Peyer's patch (tissue), 4 donors: ENCODE data around the gene SLC25A26. TPM values are rescaled to one million over a fixed set of nuclear protein-coding genes. Genes with fewer than 3 reads are reported as not detected.

ENCODE experiments used
- DNase-seq, 3 donors: peaks; one replicate each; pipeline ENCODE4 v3.0.0-alpha.2; 2017 to 2019
- H3K27ac ChIP-seq, 4 donors: fragments of 200-600 bp; sonication (generic); one replicate each; pipeline ENCODE4 v1.5.1; 2016 to 2019
- H3K27me3 ChIP-seq, 2 donors: fragments of 200-600 bp; sonication (generic); one replicate each; pipeline ENCODE4 v1.5.1; 2019
- H3K36me3 ChIP-seq, 3 donors: fragments of 200-600 bp; sonication (generic); one replicate each; pipeline ENCODE4 v1.5.1; 2016 to 2019
- H3K4me1 ChIP-seq, 4 donors: fragments of 200-600 bp; sonication (generic); one replicate each; pipeline ENCODE4 v1.5.1; 2016 to 2019
- H3K4me3 ChIP-seq, 4 donors: fragments of 200-600 bp; sonication (generic); 1 replicate in 3 of 4; 2 replicates in 1 of 4; pipeline ENCODE4 v1.5.1; 2016 to 2019; ENCODE audit warnings: mild to moderate bottlenecking in 1 of 4
- H3K9me3 ChIP-seq, 4 donors: fragments of 200-600 bp; sonication (generic); one replicate each; pipeline ENCODE4 v1.5.1; 2016 to 2019; ENCODE audit warnings: mild to moderate bottlenecking in 1 of 4
- POLR2A ChIP-seq, 2 donors: fragments of 450-650 bp; IDR thresholded peaks; one replicate each; pipeline ENCODE4 v1.5.1; 2017; ENCODE audit warnings: antibody characterized with exemption in 2 of 2, mild to moderate bottlenecking in 2 of 2, moderate library complexity in 2 of 2
- total RNA-seq, 4 donors: library from RNA; depleted of rRNA; stranded (reverse); fragments of >200 nt; gene quantifications; one replicate each; pipeline ENCODE4 v1.1.0, GENCODE V29; 2016
- TF ChIP-seq, protein P1 (sequence below), 6 experiments: fragments of 450-650 bp in 4 of 6; fragments of 200-600 bp in 2 of 6; sonication (generic) in 1 of 6; IDR thresholded peaks; one replicate each; pipeline ENCODE4 v1.5.1; 2017 to 2019; ENCODE audit warnings: antibody characterized with exemption in 6 of 6, mild to moderate bottlenecking in 3 of 6, moderate library complexity in 1 of 6

Gene SLC25A26
- total RNA-seq, 4 donors from 2014 or later = 11.9 to 28.9 (median 17.7) TPM

DNA sequence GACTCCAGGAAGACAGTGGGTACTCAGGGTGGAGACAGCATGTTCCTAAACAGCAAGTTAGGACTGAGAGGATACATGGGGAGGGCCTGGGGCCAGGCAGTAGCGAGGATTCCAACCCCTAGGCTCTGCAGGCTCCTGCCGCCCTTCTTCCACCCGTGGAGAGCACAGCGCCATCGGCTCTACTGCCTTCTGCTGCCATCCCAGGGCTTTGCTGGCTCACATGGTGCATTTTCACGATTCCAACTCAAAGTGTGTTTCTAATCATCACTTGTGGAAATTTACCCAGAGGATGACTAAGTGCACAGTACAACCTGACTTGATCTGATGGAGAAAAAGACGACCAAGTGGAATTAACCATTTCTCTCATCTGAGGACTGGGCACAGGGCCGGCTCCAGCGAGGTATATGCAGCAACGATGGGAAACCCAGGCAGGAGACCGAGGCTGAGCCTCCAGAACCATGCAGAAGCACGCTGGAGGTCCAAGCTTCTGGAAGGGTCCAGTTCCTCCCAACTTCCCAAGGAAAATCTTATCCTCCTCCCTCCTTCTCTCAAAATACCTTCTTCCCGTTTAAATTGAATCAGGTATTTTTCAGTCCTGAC, 175.5 kb downstream of the SLC25A26 start:
- Histone ChIP-seq H3K4me3 (no peak overlapping the region), H3K4me1 (peaks cover 0 to 7% (median 0%) of the 10 kb centered on the region in 4 donors), H3K27ac (no peak overlapping the region), H3K36me3 (peaks cover 0 to 67% (median 0%) of the 10 kb centered on the region in 3 donors), H3K27me3 (no peaks in the 10 kb centered on the region), H3K9me3 (no peaks in the 10 kb centered on the region)
- peak in 2 of 3 donors; percentile 15 to 30 for DNase-seq
- TF ChIP-seq, protein P1, sequence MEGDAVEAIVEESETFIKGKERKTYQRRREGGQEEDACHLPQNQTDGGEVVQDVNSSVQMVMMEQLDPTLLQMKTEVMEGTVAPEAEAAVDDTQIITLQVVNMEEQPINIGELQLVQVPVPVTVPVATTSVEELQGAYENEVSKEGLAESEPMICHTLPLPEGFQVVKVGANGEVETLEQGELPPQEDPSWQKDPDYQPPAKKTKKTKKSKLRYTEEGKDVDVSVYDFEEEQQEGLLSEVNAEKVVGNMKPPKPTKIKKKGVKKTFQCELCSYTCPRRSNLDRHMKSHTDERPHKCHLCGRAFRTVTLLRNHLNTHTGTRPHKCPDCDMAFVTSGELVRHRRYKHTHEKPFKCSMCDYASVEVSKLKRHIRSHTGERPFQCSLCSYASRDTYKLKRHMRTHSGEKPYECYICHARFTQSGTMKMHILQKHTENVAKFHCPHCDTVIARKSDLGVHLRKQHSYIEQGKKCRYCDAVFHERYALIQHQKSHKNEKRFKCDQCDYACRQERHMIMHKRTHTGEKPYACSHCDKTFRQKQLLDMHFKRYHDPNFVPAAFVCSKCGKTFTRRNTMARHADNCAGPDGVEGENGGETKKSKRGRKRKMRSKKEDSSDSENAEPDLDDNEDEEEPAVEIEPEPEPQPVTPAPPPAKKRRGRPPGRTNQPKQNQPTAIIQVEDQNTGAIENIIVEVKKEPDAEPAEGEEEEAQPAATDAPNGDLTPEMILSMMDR (IDR thresholded peaks at IDR 0.05) = no peak
- no peak for TF ChIP-seq POLR2A (IDR thresholded peaks at IDR 0.05)

DNA sequence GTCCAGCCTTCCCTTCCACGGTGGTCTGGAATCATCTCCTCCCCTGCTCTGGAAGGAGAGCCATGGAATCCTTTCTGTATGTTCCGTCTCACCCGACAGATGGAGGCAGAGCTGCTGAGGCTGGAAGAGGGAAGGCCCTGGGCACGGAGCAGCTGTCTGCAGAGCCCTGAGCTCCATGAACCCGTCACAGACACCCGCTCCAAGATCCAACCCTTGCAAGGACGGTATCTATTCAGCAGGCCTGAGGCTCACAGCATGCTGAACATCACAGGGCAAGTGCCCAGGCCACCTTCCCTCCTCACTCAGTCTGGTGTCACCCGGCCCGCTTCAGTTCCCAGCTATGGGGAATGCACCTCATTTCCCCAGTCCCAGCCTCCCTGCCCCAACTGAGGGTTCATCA, 176.1 kb downstream of the SLC25A26 start:
- Histone ChIP-seq H3K4me3 (no peak overlapping the region), H3K9me3 (no peaks in the 10 kb centered on the region), H3K27ac (no peak overlapping the region), H3K27me3 (no peaks in the 10 kb centered on the region), H3K36me3 (peaks cover 0 to 66% (median 0%) of the 10 kb centered on the region in 3 donors), H3K4me1 (peaks cover 0 to 7% (median 0%) of the 10 kb centered on the region in 4 donors)
- no peak for TF ChIP-seq POLR2A (IDR thresholded peaks at IDR 0.05)
- TF ChIP-seq, protein P1 (IDR thresholded peaks at IDR 0.05) = no peak
- peak in 1 of 3 donors; percentile 42 for DNase-seq

DNA sequence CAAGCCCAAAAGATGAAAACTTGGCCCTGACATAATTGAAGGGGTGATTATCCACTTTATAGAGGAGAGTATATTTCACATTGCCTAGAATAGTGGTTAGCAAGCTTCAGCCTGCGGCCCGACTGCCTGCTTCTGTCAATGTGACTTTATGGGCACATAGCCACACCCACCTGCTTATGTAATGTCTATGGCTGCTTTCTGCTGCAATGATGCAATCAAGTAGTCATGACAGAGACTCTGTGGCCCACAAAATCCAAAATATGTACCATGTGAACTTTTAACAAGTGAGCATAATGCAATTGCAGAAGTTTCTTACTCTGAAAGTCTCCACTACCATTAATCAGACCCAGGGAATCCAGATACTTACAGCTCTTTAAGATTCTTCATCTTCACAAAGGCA, 176.9 kb downstream of the SLC25A26 start:
- Histone ChIP-seq H3K27ac (no peak overlapping the region), H3K4me3 (no peak overlapping the region), H3K36me3 (peaks cover 0 to 63% (median 0%) of the 10 kb centered on the region in 3 donors), H3K9me3 (no peaks in the 10 kb centered on the region), H3K4me1 (peaks cover 0 to 7% (median 0%) of the 10 kb centered on the region in 4 donors), H3K27me3 (no peaks in the 10 kb centered on the region)
- peak in 1 of 3 donors; percentile 50 for DNase-seq
- TF ChIP-seq, protein P1 (IDR thresholded peaks at IDR 0.05) = no peak
- TF ChIP-seq POLR2A (IDR thresholded peaks at IDR 0.05) = no peak

DNA sequence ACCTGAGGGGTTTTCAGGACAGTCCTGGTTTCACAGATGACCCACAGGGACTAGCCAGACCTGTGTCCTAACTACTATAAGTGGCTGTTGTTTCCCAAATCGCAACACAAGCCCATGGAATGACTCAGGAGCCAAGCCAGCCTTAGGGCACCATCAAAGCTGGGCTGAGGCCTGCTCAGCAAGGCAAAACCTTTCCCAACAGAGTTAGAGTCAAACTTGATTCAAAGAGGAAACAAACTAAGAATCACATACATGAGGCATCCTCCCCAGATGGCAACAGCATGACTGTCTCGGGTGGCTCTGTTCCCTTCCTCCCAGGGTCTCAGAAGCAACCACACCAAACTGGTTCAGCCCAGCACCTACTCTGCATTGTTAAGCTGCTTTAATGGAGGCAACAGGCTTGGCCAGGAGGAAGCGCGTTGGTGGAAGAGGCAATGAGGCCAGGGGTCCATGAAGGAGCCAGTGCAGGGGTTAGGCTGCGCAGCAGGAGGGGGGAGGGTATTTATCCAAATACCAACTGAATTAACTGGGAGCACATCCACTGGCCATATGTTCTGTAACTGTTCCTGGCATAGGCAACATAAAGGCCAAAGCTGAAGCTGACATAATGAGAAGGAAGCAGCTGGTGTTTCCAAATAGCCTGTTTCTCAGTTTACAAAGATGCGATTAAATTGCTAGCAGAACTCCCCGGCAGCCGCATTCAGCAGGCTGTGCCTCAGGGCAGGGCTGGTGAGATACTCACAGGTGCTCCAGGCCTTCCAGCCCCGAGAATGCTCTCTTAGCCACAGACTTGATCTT, 177.6 kb downstream of the SLC25A26 start:
- Histone ChIP-seq H3K9me3 (no peaks in the 10 kb centered on the region), H3K4me3 (no peak overlapping the region), H3K36me3 (peaks cover 0 to 60% (median 0%) of the 10 kb centered on the region in 3 donors), H3K27ac (no peak overlapping the region), H3K4me1 (peaks cover 0 to 7% (median 0%) of the 10 kb centered on the region in 4 donors), H3K27me3 (no peaks in the 10 kb centered on the region)
- TF ChIP-seq POLR2A (IDR thresholded peaks at IDR 0.05) = no peak
- TF ChIP-seq, protein P1 (IDR thresholded peaks at IDR 0.05) = no peak
- DNase-seq = no peak

DNA sequence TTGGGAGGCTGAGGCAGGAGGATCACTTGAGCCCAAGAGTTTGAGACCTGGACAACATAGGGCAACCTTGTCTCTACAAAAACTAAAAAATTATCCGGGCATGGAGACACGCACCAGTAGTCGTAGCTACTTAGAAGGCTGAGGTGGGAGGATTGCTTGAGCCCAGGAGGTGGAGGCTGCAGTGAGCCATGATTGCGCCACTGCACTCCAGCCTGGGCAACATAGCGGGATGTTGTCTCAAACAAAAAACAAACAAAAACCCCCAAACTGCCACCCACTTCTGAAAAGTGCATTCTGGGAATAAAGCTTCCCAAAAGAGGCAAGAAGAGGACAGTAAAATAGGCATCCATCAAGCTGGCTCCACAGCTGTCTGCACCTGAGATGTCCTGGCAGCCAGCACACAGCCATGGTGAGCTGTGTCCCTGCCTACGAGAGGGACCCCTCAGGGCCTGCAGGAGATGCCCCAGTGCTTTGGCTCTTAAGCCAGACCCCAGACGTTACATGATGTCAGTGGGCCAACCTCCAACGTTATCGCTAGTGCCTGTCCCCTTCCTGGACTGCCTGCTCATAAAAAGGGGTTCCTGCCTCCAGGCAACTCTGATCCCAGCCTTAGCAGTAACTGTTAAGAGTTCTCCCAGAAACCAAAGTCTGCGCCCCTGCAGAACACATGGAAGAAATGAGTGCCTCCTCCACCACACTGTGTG, 178.9 kb downstream of the SLC25A26 start:
- H3K4me1 ChIP-seq = no peaks in the 10 kb centered on the region
- H3K27ac ChIP-seq = no peak overlapping the region
- no peak for TF ChIP-seq POLR2A (IDR thresholded peaks at IDR 0.05)
- TF ChIP-seq, protein P1 (IDR thresholded peaks at IDR 0.05) = no peak
- H3K4me3 ChIP-seq = no peak overlapping the region
- peaks cover 0 to 72% (median 0%) of the 10 kb centered on the region in 3 donors for H3K36me3 ChIP-seq
- peak in 1 of 3 donors; percentile 18 for DNase-seq
- H3K9me3 ChIP-seq = no peaks in the 10 kb centered on the region
- no peaks in the 10 kb centered on the region for H3K27me3 ChIP-seq
